GM23338 (cell line): ENCODE measurements around the gene SAC3D1.
A peak's percentile ranks its signal among the peaks of the same experiment; 100 is the strongest.

Source experiments
- CTCF ChIP-seq, 2 experiments: fragments of 200-600 bp in 1 of 2; sonication (generic) in 1 of 2; conservative IDR thresholded peaks; 2 replicates each; pipeline versions ENCODE4 v1.5.1 to v1.6.1; 2016 to 2017; ENCODE audit warnings: antibody characterized with exemption in 2 of 2, low read depth in 2 of 2, mild to moderate bottlenecking in 2 of 2, moderate library complexity in 1 of 2
- EZH2 ChIP-seq: fragments of 200-600 bp; sonication (generic); IDR thresholded peaks from one replicate; pipeline ENCODE4 v1.8.0; 2017; ENCODE audit warnings: antibody characterized with exemption, mild to moderate bottlenecking, low read depth; ENCODE audit not compliant: unreplicated experiment
- EZH2phosphoT487 ChIP-seq: fragments of 200-600 bp; sonication (generic); IDR thresholded peaks from one replicate; pipeline ENCODE4 v1.8.1; 2018; ENCODE audit warnings: antibody characterized with exemption; ENCODE audit not compliant: unreplicated experiment
- NANOG ChIP-seq: IDR thresholded peaks from 2 replicates; pipeline ENCODE4 v1.6.1; 2016; ENCODE audit warnings: antibody characterized with exemption, borderline replicate concordance
- POLR2AphosphoS5 ChIP-seq: IDR thresholded peaks from 2 replicates; pipeline ENCODE4 v1.6.1; 2016; ENCODE audit warnings: antibody characterized with exemption, low read depth

- TF ChIP-seq POLR2AphosphoS5 (peak; percentile 19; the same call in 1 of the 2 replicates), EZH2phosphoT487 (no peak), EZH2 (no peak), CTCF (conservative IDR thresholded peaks at IDR 0.05; ENCODE audit: low read depth in 2 of 2) (no peak), NANOG (no peak)
These were observed 6.8 kb downstream of the SAC3D1 start for GRCh38 chr11:65047581-65048422.
